ENCODE measurements around the gene KRTAP5-11.

Gene KRTAP5-11

DNA sequence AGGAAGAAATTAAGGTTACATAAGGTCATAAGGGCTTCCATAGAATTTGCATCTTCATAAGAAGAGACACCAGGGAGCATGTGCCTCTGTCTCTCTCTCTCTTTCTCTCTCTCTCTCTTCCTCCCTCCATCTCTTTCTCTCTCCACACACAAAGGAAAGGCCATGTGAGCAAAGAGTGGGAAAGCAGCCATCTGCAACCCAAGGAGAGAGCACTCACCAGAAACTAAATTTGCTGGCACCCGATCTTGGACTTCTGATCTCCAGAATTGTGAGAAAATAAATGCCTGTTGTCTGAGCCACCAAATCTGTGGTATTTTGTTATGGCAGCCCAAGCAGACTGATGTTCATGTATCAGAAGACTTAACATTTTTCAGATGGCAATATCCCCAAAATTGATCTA is 23.7 kb downstream of the KRTAP5-11 start:
- no peak overlapping the region for H3K4me3 ChIP-seq (ENCODE audit: low read depth in 1 of 2, low read length in 1 of 2)
- H3K27ac ChIP-seq = no peak overlapping the region
- TF ChIP-seq, protein P1, sequence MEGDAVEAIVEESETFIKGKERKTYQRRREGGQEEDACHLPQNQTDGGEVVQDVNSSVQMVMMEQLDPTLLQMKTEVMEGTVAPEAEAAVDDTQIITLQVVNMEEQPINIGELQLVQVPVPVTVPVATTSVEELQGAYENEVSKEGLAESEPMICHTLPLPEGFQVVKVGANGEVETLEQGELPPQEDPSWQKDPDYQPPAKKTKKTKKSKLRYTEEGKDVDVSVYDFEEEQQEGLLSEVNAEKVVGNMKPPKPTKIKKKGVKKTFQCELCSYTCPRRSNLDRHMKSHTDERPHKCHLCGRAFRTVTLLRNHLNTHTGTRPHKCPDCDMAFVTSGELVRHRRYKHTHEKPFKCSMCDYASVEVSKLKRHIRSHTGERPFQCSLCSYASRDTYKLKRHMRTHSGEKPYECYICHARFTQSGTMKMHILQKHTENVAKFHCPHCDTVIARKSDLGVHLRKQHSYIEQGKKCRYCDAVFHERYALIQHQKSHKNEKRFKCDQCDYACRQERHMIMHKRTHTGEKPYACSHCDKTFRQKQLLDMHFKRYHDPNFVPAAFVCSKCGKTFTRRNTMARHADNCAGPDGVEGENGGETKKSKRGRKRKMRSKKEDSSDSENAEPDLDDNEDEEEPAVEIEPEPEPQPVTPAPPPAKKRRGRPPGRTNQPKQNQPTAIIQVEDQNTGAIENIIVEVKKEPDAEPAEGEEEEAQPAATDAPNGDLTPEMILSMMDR (IDR thresholded peaks at IDR 0.05) = no peak
- no peaks in the 10 kb centered on the region for H3K9me3 ChIP-seq
- H3K36me3 ChIP-seq = no peaks in the 10 kb centered on the region
- H3K27me3 ChIP-seq = peaks cover 16% of the 10 kb centered on the region
- no peaks in the 10 kb centered on the region for H3K4me1 ChIP-seq (ENCODE audit: control insufficient read depth in 1 of 2, insufficient read depth in 1 of 2, low read depth in 1 of 2, low read length in 1 of 2)

DNA sequence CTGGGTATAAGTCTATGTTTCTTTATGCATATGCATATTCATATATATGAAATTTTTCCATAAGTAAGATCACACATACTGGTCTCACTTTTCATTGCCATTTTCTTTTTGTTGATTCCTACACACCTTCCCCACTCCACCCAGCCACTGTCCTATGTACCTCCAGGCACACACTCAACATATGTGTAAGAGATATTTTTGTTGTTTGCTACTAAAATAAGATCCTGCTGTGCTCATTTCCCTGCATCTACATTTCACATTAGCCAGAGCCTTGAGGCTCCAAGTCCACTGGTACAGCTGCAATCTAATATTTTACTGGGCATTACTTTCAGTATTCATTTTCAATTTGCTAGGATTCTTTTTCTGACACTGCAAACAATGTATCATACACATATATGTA is 25.4 kb downstream of the KRTAP5-11 start:
- Histone ChIP-seq H3K27ac (no peak overlapping the region), H3K9me3 (no peaks in the 10 kb centered on the region), H3K4me3 (ENCODE audit: low read depth in 1 of 2, low read length in 1 of 2) (no peak overlapping the region), H3K27me3 (no peaks in the 10 kb centered on the region), H3K36me3 (no peaks in the 10 kb centered on the region), H3K4me1 (ENCODE audit: control insufficient read depth in 1 of 2, insufficient read depth in 1 of 2, low read depth in 1 of 2, low read length in 1 of 2) (no peaks in the 10 kb centered on the region)
- TF ChIP-seq, protein P1 (IDR thresholded peaks at IDR 0.05) = no peak

DNA sequence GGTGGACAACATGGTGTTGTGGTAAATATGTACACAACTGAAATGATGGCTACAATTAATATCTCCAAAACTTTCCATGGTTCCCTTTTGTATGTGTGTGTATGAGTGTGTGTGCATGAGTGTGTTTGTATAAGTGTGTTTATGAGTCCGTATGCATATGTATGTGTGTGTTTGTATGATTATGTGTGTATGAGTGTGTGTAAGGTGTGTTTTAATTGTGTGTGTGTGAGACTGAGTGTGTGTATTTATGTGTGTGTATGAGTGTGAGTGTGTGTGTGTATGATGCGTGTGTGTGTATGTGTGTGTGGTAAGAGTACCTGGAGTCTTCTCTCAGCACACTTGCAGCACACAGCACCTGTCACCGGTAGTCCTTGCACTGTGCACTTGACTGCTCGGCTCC is 26.7 kb downstream of the KRTAP5-11 start:
- Histone ChIP-seq H3K27me3 (no peaks in the 10 kb centered on the region), H3K9me3 (no peaks in the 10 kb centered on the region), H3K4me1 (ENCODE audit: control insufficient read depth in 1 of 2, insufficient read depth in 1 of 2, low read depth in 1 of 2, low read length in 1 of 2) (no peaks in the 10 kb centered on the region), H3K4me3 (ENCODE audit: low read depth in 1 of 2, low read length in 1 of 2) (no peak overlapping the region), H3K36me3 (no peaks in the 10 kb centered on the region), H3K27ac (no peak overlapping the region)
- TF ChIP-seq, protein P1 (IDR thresholded peaks at IDR 0.05) = no peak

DNA sequence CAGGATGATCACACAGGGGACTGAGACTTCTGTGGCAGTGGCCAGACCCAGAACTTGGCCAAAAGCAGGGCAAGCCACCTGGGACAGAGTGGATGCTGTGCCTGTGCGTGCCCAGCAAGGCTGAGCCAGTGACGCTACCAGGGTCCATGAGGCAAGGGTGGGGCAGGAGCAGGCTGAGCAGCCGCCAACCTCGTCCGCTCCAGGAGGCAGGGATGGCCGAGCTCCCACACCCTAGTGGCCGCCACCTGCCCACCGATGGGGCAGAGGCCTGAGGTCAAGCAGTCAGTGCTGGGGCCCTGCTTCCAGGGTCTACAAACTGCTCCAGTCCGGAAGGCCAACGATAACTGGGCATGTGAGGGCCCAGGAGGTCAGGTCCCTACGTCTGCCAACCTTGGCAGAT is 27.2 kb downstream of the KRTAP5-11 start:
- H3K36me3 ChIP-seq = no peaks in the 10 kb centered on the region
- H3K9me3 ChIP-seq = no peaks in the 10 kb centered on the region
- no peak overlapping the region for H3K27ac ChIP-seq
- TF ChIP-seq, protein P1 (IDR thresholded peaks at IDR 0.05) = no peak
- H3K4me3 ChIP-seq (ENCODE audit: low read depth in 1 of 2, low read length in 1 of 2) = no peak overlapping the region
- no peaks in the 10 kb centered on the region for H3K27me3 ChIP-seq
- no peaks in the 10 kb centered on the region for H3K4me1 ChIP-seq (ENCODE audit: control insufficient read depth in 1 of 2, insufficient read depth in 1 of 2, low read depth in 1 of 2, low read length in 1 of 2)

DNA sequence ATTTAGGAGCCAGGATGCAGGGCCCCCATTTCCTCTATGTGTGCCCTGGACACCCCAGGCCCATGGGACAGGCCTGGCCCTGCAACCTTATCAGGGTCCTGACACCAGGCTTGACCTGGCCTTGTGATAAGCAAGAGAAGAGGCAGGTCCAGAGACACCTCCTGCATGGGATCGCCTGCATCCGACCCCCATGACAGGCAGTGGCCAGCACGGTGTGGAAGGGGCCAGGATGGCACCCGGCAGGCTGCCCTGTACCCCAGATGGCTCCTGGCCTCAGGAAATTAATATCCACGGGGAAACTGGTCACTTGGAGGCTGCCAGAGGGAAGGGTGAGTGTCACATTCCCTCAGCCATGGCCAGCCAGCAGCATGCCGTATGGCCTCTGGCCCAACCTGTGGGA is 27.7 kb downstream of the KRTAP5-11 start:
- Histone ChIP-seq H3K4me1 (ENCODE audit: control insufficient read depth in 1 of 2, insufficient read depth in 1 of 2, low read depth in 1 of 2, low read length in 1 of 2) (no peaks in the 10 kb centered on the region), H3K36me3 (no peaks in the 10 kb centered on the region), H3K9me3 (no peaks in the 10 kb centered on the region), H3K27me3 (no peaks in the 10 kb centered on the region), H3K27ac (no peak overlapping the region), H3K4me3 (ENCODE audit: low read depth in 1 of 2, low read length in 1 of 2) (no peak overlapping the region)
- TF ChIP-seq, protein P1 (IDR thresholded peaks at IDR 0.05) = no peak

DNA sequence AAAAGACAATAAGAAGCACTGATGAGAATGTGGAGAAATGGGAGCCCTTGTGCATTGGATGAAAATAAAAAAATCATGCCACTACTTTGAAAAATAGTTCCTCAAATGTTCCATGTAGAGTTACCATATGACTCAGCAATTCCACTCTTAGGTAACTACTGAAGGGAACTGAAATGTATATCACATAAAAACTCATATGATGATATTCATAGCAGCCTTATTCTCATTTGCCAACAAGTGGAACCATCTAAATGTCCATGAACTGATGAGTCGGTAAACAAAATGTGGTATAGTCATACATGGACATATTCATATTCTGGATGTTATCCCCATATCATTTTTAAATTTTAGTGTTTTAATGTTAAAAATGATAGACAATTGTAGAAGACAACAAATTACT is 31.0 kb downstream of the KRTAP5-11 start:
- no peak overlapping the region for H3K4me3 ChIP-seq (ENCODE audit: low read depth in 1 of 2, low read length in 1 of 2)
- H3K9me3 ChIP-seq = no peaks in the 10 kb centered on the region
- H3K27me3 ChIP-seq = no peaks in the 10 kb centered on the region
- no peaks in the 10 kb centered on the region for H3K36me3 ChIP-seq
- TF ChIP-seq, protein P1 (IDR thresholded peaks at IDR 0.05) = no peak
- H3K27ac ChIP-seq = no peak overlapping the region
- no peaks in the 10 kb centered on the region for H3K4me1 ChIP-seq (ENCODE audit: control insufficient read depth in 1 of 2, insufficient read depth in 1 of 2, low read depth in 1 of 2, low read length in 1 of 2)

Measured in neutrophil (primary cell).